ENCODE measurements around the gene RILP. TPM values are rescaled to one million over a fixed set of nuclear protein-coding genes. Genes with fewer than 3 reads are reported as not detected.

Gene RILP
- total RNA-seq, 1 experiment from 2014 or later, result 27.6 TPM

GRCh38 chr17:1636732-1637285 lies 12.9 kb downstream of the RILP start:
- no peaks in the 10 kb centered on the region for H3F3A ChIP-seq (ENCODE audit: low read length, unreplicated experiment)
- H4K20me1 ChIP-seq (ENCODE audit: low read length), result no peaks in the 10 kb centered on the region
- H3K36me3 ChIP-seq (ENCODE audit: low read depth, low read length), result no peaks in the 10 kb centered on the region
- H3K9me3 ChIP-seq (ENCODE audit: low read length), result no peaks in the 10 kb centered on the region
- no peak overlapping the region for H3K27ac ChIP-seq (ENCODE audit: low read length)
- no peaks in the 10 kb centered on the region for H3K9me2 ChIP-seq (replicated peaks; ENCODE audit: low read length)
- no peak for DNase-seq
- H3K27me3 ChIP-seq (ENCODE audit: low read length), result no peaks in the 10 kb centered on the region
- H3K4me3 ChIP-seq (ENCODE audit: low read length), result no peak overlapping the region
- no peak overlapping the region for H2AFZ ChIP-seq (ENCODE audit: low read length)
- POLR2A ChIA-PET (ENCODE audit: unreplicated experiment), result no interaction called here
- no peak for ATAC-seq
- no peak overlapping the region for H3K9ac ChIP-seq (ENCODE audit: low read length)
- CTCF ChIA-PET, result no interaction called here
- TF ChIP-seq CTCF (conservative IDR thresholded peaks at IDR 0.05; ENCODE audit: low read depth, low read length) (no peak), EZH2 (IDR thresholded peaks at IDR 0.05; ENCODE audit: low read length, unreplicated experiment) (no peak), EZH2phosphoT487 (IDR thresholded peaks at IDR 0.05; ENCODE audit: borderline replicate concordance, low read length) (no peak)
- H3K79me2 ChIP-seq (ENCODE audit: low read length), result no peaks in the 10 kb centered on the region
- intact Hi-C loops (cut with micrococcal nuclease), result no loop called here
- no peaks in the 10 kb centered on the region for H3K4me1 ChIP-seq (ENCODE audit: insufficient read depth, low read length)
- H3K4me2 ChIP-seq (ENCODE audit: low read length), result no peak overlapping the region
- BruUV-seq (replicated peaks), result no TSS peak

- H3F3A ChIP-seq (ENCODE audit: low read length, unreplicated experiment), result no peaks in the 10 kb centered on the region
- POLR2A ChIA-PET (ENCODE audit: unreplicated experiment), result no interaction called here
- no peak for ATAC-seq
- no peak overlapping the region for H3K4me3 ChIP-seq (ENCODE audit: low read length)
- BruUV-seq (replicated peaks), result no TSS peak
- no peak overlapping the region for H3K27ac ChIP-seq (ENCODE audit: low read length)
- no peak overlapping the region for H3K9ac ChIP-seq (ENCODE audit: low read length)
- H3K4me1 ChIP-seq (ENCODE audit: insufficient read depth, low read length), result no peaks in the 10 kb centered on the region
- H3K79me2 ChIP-seq (ENCODE audit: low read length), result no peaks in the 10 kb centered on the region
- no peaks in the 10 kb centered on the region for H3K36me3 ChIP-seq (ENCODE audit: low read depth, low read length)
- H3K4me2 ChIP-seq (ENCODE audit: low read length), result no peak overlapping the region
- H2AFZ ChIP-seq (ENCODE audit: low read length), result no peak overlapping the region
- H4K20me1 ChIP-seq (ENCODE audit: low read length), result no peaks in the 10 kb centered on the region
- intact Hi-C loops (cut with micrococcal nuclease), result no loop called here
- no peaks in the 10 kb centered on the region for H3K27me3 ChIP-seq (ENCODE audit: low read length)
- DNase-seq, result no peak
- no peaks in the 10 kb centered on the region for H3K9me3 ChIP-seq (ENCODE audit: low read length)
- no peaks in the 10 kb centered on the region for H3K9me2 ChIP-seq (replicated peaks; ENCODE audit: low read length)
- CTCF ChIA-PET, result no interaction called here
- no peak for TF ChIP-seq EZH2 (IDR thresholded peaks at IDR 0.05; ENCODE audit: low read length, unreplicated experiment)
- no peak for TF ChIP-seq CTCF (conservative IDR thresholded peaks at IDR 0.05; ENCODE audit: low read depth, low read length)
- TF ChIP-seq EZH2phosphoT487 (IDR thresholded peaks at IDR 0.05; ENCODE audit: borderline replicate concordance, low read length), result no peak
Measured at GRCh38 chr17:1635675-1636465, 13.8 kb downstream of the RILP start.

Data from PC-3 (cell line).